ENCODE results near the gene TRIM27. TPM values are rescaled to one million over a fixed set of nuclear protein-coding genes. Genes with fewer than 3 reads are reported as not detected.
A peak's percentile ranks its signal among the peaks of the same experiment; 100 is the strongest.

TRIM27 gene
- total RNA-seq, 1 donor from 2014 or later = 101 TPM

GRCh38 chr6:28927846-28928245 lies 4.1 kb upstream of the TRIM27 start:
- no peak for TF ChIP-seq CTCF (IDR thresholded peaks at IDR 0.05; ENCODE audit: insufficient read depth, low read length, poor library complexity, severe bottlenecking)
- Histone ChIP-seq H3K36me3 (ENCODE audit: control insufficient read depth, insufficient read depth, low read length) (no peaks in the 10 kb centered on the region), H3K27me3 (ENCODE audit: control insufficient read depth, insufficient read depth, low read length) (no peaks in the 10 kb centered on the region), H3K4me3 (ENCODE audit: low read depth, low read length) (no peak overlapping the region)
- DNase-seq (ENCODE audit: low read depth) = no peak

- Histone ChIP-seq H3K4me3 (ENCODE audit: low read depth, low read length) (peak overlapping the region; percentile 91), H3K36me3 (ENCODE audit: control insufficient read depth, insufficient read depth, low read length) (peaks cover 4% of the 10 kb centered on the region), H3K27me3 (ENCODE audit: control insufficient read depth, insufficient read depth, low read length) (no peaks in the 10 kb centered on the region)
- no peak for TF ChIP-seq CTCF (IDR thresholded peaks at IDR 0.05; ENCODE audit: insufficient read depth, low read length, poor library complexity, severe bottlenecking)
- DNase-seq (ENCODE audit: low read depth) = no peak
These were observed 916 bp downstream of the TRIM27 start for GRCh38 chr6:28922821-28923317.

GRCh38 chr6:28922004-28922820 lies 1.6 kb downstream of the TRIM27 start:
- Histone ChIP-seq H3K36me3 (ENCODE audit: control insufficient read depth, insufficient read depth, low read length) (peaks cover 4% of the 10 kb centered on the region), H3K4me3 (ENCODE audit: low read depth, low read length) (peak overlapping the region; percentile 91), H3K27me3 (ENCODE audit: control insufficient read depth, insufficient read depth, low read length) (no peaks in the 10 kb centered on the region)
- TF ChIP-seq CTCF (IDR thresholded peaks at IDR 0.05; ENCODE audit: insufficient read depth, low read length, poor library complexity, severe bottlenecking) = no peak
- DNase-seq (ENCODE audit: low read depth) = no peak

GRCh38 chr6:28920281-28920680 lies 3.5 kb downstream of the TRIM27 start:
- H3K27me3 ChIP-seq (ENCODE audit: control insufficient read depth, insufficient read depth, low read length) = no peaks in the 10 kb centered on the region
- no peak overlapping the region for H3K4me3 ChIP-seq (ENCODE audit: low read depth, low read length)
- peaks cover 4% of the 10 kb centered on the region for H3K36me3 ChIP-seq (ENCODE audit: control insufficient read depth, insufficient read depth, low read length)
- no peak for TF ChIP-seq CTCF (IDR thresholded peaks at IDR 0.05; ENCODE audit: insufficient read depth, low read length, poor library complexity, severe bottlenecking)
- DNase-seq (ENCODE audit: low read depth) = no peak

GRCh38 chr6:28914941-28915340 lies 8.8 kb downstream of the TRIM27 start:
- no peak for TF ChIP-seq CTCF (IDR thresholded peaks at IDR 0.05; ENCODE audit: insufficient read depth, low read length, poor library complexity, severe bottlenecking)
- no peak for DNase-seq (ENCODE audit: low read depth)
- Histone ChIP-seq H3K27me3 (ENCODE audit: control insufficient read depth, insufficient read depth, low read length) (no peaks in the 10 kb centered on the region), H3K4me3 (ENCODE audit: low read depth, low read length) (no peak overlapping the region), H3K36me3 (ENCODE audit: control insufficient read depth, insufficient read depth, low read length) (peaks cover 6% of the 10 kb centered on the region)

Data from kidney epithelial cell (primary cell).